RWPE1 (cell line): Measurements from ENCODE around the gene U2SURP.

Source experiments
- CTCF ChIA-PET: fragments of 350-600 bp; sonication (Branson Sonifier 250); formaldehyde crosslinking; extraction: SDS; loops from one replicate; lab custom pipeline; 2021; lab: Yijun Ruan, JAX
- POLR2A ChIA-PET: fragments of 400-600 bp; formaldehyde crosslinking; extraction: SDS; loops from one replicate; lab custom pipeline; 2020; ENCODE audit warnings: antibody characterized with exemption; ENCODE audit not compliant: low non-redundant PET; lab: Yijun Ruan, JAX
- DNase-seq: peaks from one replicate; pipeline ENCODE4 v3.0.0; 2012; ENCODE audit warnings: low spot score
- H3K27ac ChIP-seq: fragments of 450-650 bp; 2 replicates; pipeline ENCODE4 v1.5.1; 2017
- CTCF ChIP-seq: fragments of 450-650 bp; conservative IDR thresholded peaks from 2 replicates; pipeline ENCODE4 v1.5.1; 2017; ENCODE audit warnings: low read depth, mild to moderate bottlenecking

The U2SURP gene

GRCh38 chr3:143002083-143002712 is 828 bp downstream of the U2SURP start:
- H3K27ac ChIP-seq = peak overlapping the region; percentile 98
- CTCF ChIA-PET = interaction anchor here (0.5 to 0.6 kb wide), 3 partner anchors 21 to 306 kb away, joined by 3 read pairs; no protein-coding TSS in a partner anchor
- no peak for TF ChIP-seq CTCF
- DNase-seq = peak; percentile 30
- POLR2A ChIA-PET = no interaction called here

GRCh38 chr3:143002727-143003126 is 1.4 kb downstream of the U2SURP start:
- no peak for DNase-seq
- CTCF ChIA-PET = interaction anchor here (0.6 kb wide), 1 partner anchor 152 kb away, joined by 3 read pairs; no protein-coding TSS in a partner anchor
- H3K27ac ChIP-seq = no peak overlapping the region
- TF ChIP-seq CTCF = no peak
- POLR2A ChIA-PET = no interaction called here

- CTCF ChIA-PET = no interaction called here
- no peak for DNase-seq
- POLR2A ChIA-PET = no interaction called here
- H3K27ac ChIP-seq = no peak overlapping the region
- TF ChIP-seq CTCF = no peak
Observed at GRCh38 chr3:143004823-143005222, 3.5 kb downstream of the U2SURP start.

- H3K27ac ChIP-seq = no peak overlapping the region
- TF ChIP-seq CTCF = no peak
- POLR2A ChIA-PET = no interaction called here
- CTCF ChIA-PET = no interaction called here
- DNase-seq = no peak
Observed at GRCh38 chr3:143010024-143010423, 8.7 kb downstream of the U2SURP start.

GRCh38 chr3:143011705-143012104 is 10.3 kb downstream of the U2SURP start:
- H3K27ac ChIP-seq = no peak overlapping the region
- DNase-seq = no peak
- ChIA-PET CTCF (no interaction called here), POLR2A (no interaction called here)
- no peak for TF ChIP-seq CTCF

GRCh38 chr3:143014921-143015320 is 13.6 kb downstream of the U2SURP start:
- DNase-seq = no peak
- ChIA-PET POLR2A (no interaction called here), CTCF (no interaction called here)
- H3K27ac ChIP-seq = no peak overlapping the region
- no peak for TF ChIP-seq CTCF
